Cardiac fibroblast (primary cell): Measurements from ENCODE around the gene GRB10.

Experiments
- DNase-seq, 2 donors: peaks; one replicate each; pipeline versions ENCODE4 v3.0.0 to v3.0.0-alpha.2; 2010; ENCODE audit warnings: low read depth in 2 of 2
- H3K4me3 ChIP-seq, 2 donors: replicated peaks in 1 of 2; 1 replicate in 1 of 2; 2 replicates in 1 of 2; pipeline ENCODE4 v1.5.1; 2011; ENCODE audit warnings: low read depth in 2 of 2, low read length in 2 of 2, mild to moderate bottlenecking in 2 of 2, moderate library complexity in 1 of 2
- TF ChIP-seq, protein P1 (sequence below): IDR thresholded peaks from one replicate; pipeline ENCODE4 v1.5.1; 2011; ENCODE audit warnings: low read depth, mild to moderate bottlenecking, low read length, inconsistent platforms

The GRB10 gene

GRCh38 chr7:50781381-50782293 lies 1.1 kb downstream of the GRB10 start:
- no peak overlapping the region for H3K4me3 ChIP-seq
- DNase-seq, result no peak
- TF ChIP-seq, protein P1, sequence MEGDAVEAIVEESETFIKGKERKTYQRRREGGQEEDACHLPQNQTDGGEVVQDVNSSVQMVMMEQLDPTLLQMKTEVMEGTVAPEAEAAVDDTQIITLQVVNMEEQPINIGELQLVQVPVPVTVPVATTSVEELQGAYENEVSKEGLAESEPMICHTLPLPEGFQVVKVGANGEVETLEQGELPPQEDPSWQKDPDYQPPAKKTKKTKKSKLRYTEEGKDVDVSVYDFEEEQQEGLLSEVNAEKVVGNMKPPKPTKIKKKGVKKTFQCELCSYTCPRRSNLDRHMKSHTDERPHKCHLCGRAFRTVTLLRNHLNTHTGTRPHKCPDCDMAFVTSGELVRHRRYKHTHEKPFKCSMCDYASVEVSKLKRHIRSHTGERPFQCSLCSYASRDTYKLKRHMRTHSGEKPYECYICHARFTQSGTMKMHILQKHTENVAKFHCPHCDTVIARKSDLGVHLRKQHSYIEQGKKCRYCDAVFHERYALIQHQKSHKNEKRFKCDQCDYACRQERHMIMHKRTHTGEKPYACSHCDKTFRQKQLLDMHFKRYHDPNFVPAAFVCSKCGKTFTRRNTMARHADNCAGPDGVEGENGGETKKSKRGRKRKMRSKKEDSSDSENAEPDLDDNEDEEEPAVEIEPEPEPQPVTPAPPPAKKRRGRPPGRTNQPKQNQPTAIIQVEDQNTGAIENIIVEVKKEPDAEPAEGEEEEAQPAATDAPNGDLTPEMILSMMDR, result no peak

DNA sequence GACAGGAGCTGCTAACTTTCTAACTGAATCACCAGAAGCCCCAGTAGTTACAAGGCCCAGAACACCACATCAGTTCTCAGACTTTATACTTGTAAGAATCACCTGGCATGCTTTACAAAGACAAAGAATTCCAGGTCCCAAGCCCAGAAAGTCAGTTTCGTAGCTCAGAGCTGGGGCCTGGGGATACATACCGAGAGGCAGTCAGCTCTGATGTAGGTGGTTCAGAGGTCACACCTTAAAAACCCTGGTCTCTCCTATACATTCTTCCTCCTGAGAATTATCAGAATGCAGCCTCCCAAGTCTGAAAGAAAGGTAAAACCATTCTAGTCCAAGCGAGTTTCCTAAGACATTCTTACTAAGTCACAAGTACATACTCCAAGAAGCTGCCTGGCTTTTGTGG lies 2.3 kb downstream of the GRB10 start:
- no peak for DNase-seq
- TF ChIP-seq, protein P1, result no peak
- H3K4me3 ChIP-seq, result no peak overlapping the region

DNA sequence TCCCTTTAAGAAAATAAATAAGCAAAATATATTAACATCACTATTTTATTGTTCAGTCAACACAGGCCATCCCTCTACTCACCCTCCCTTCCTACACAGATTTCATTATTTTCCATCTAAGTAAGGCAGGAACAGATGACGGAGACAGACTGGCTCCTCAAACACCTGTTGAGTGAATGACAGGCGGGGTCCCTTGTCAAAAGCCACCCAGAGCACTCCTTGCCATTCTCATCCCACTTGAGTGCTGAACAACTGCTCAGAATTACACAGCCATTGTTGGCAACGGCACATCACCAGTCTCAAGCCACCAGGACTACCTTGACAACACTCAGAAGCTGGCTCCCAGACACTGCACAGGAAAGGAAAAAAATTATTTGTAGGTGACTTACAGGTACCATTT lies 3.3 kb downstream of the GRB10 start:
- no peak overlapping the region for H3K4me3 ChIP-seq
- TF ChIP-seq, protein P1, result no peak
- no peak for DNase-seq

DNA sequence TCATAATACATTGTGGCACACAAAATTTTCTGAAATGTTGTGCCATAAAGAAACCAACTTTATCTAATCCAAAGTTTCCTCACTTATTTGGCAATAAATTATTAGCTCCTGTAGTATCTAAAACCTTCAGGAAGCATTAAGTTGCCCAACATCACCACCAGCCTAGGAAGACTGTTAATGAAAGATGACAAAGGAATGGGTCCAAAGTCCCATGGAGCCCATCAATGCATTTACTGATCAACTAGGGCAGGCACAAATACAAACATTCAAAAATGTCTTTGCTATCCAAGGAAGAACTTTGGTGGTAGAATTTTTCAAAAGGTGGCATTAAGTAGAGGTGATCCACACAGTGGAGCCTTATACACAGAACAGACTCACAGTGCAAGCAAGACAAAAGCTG lies 4.5 kb downstream of the GRB10 start:
- TF ChIP-seq, protein P1, result no peak
- no peak overlapping the region for H3K4me3 ChIP-seq
- no peak for DNase-seq

- TF ChIP-seq, protein P1, result no peak
- DNase-seq, result no peak
- no peak overlapping the region for H3K4me3 ChIP-seq
Observed at GRCh38 chr7:50775836-50776235, 6.9 kb downstream of the GRB10 start.

DNA sequence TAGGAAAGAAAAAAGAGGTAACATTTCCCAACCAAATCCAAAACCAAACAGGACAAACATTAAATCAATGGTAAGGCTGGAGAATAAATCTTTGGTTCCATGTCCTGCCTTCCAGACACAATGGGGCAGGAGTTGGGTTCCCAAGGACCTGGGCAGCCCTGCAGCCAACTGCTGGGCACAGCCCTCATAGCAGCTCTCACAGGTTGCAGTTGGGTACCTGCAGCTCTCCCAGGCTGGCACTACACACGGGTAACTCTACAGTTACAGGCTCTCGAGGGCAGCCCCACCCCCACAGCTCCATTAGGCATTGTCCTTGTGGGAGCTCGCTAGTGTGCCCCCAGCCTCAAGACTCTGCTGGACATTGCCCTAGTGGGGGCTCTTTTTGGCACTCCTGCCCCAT lies 7.5 kb downstream of the GRB10 start:
- H3K4me3 ChIP-seq, result no peak overlapping the region
- TF ChIP-seq, protein P1, result no peak
- no peak for DNase-seq
